H54 (cell line): Measurements from ENCODE around the gene RRP8.

Experiments used
- DNase-seq: peaks from one replicate; pipeline ENCODE4 v3.0.0; 2011; ENCODE audit warnings: low spot score, mixed read lengths; ENCODE audit not compliant: insufficient read length
- FAIRE-seq: peaks from 3 replicates; lab custom pipeline; 2011; peaks lifted over from hg19 to GRCh38; lab: Jason Lieb, UNC
- POLR2A ChIP-seq: IDR thresholded peaks from 2 replicates; pipeline ENCODE4 v1.6.1; 2011; ENCODE audit warnings: low read depth, mild to moderate bottlenecking, low read length

RRP8 gene

GRCh38 chr11:6587360-6587953 is 16.0 kb downstream of the RRP8 start:
- FAIRE-seq: no peak
- DNase-seq: no peak
- no peak for TF ChIP-seq POLR2A

DNA sequence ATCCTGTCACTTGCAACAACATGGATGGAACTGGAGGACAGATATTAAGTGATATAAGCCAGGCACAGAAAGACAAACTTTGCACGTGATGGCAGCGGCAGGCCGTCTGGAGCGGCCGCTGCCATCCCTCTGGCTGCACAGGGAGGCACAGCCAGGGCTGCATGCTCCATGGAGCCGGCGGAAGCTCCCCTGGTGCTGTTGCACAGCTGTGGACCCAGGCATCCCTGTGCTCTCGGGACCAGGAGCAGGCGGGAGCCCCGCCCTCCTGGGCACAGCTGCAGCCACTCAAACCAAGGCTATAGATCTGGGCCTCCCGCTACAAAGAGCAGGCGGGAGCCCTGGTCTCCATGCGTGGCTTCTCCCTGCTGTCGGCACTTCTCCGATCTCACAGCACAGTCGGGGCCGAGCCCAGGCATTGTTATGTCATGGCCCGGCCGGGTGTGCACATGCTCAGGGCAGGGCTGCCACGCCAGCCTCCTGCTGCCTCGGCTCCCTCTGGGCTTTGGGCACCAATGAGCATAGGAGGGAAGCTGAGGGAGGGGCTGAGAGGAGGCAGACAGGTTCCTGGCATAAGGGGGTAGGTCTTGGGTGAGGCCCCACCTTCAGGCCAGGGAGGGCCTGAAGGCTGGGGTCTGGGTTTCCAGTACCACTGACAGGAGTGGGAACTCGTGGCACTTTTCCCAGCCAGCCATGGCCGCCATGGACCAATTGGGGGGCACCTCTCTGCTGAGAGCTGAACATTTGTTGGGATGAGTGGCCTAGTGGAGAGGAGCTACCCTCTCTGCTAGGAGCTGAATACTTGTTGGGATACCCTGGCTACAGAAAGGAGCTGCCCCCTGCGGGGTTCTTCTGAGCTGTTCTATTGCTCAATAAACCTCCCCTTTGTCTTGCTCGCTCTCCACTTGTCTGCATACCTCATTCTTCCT is 16.7 kb downstream of the RRP8 start:
- FAIRE-seq: no peak
- TF ChIP-seq POLR2A: no peak
- DNase-seq: no peak

DNA sequence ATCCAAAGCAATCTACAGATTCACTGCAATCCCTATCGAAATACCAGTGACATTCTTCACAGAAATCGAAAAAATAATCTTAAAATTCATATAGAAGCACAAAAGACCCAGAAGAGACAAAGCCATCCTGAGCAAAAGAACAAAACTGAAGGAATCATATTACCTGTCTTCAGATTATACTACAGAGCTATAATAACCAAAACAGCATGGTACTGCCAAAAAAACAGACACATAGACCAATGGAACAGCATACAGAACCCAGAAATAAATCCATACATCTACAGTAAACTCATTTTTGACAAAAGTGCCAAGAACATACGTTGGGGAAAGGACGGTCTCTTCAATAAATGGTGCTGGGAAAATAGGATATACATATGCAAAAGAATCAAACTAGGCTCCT is 18.9 kb downstream of the RRP8 start:
- DNase-seq (no peak), FAIRE-seq (no peak)
- TF ChIP-seq POLR2A: no peak

GRCh38 chr11:6583584-6583983 is 19.8 kb downstream of the RRP8 start:
- FAIRE-seq (no peak), DNase-seq (no peak)
- no peak for TF ChIP-seq POLR2A

DNA sequence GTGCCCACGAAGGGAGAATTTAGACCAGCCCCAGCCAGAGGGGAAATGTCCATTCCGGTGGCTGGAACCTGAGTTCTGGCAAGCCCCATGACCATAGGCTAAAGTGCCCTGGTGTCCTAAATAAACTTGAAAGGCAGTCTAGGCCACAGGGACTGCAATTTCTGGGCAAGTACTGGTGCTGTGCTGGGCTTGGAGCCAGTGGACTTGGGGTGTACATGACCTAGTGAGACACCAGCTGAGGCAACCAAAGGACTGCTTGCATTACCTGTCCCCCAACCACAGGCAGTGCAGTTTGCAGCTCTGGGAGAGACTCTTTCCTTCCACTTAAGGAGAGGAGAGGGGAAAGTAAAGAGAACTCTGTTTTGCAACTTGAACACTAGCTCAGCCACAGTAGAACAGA is 23.7 kb downstream of the RRP8 start:
- DNase-seq (no peak), FAIRE-seq (no peak)
- no peak for TF ChIP-seq POLR2A

DNA sequence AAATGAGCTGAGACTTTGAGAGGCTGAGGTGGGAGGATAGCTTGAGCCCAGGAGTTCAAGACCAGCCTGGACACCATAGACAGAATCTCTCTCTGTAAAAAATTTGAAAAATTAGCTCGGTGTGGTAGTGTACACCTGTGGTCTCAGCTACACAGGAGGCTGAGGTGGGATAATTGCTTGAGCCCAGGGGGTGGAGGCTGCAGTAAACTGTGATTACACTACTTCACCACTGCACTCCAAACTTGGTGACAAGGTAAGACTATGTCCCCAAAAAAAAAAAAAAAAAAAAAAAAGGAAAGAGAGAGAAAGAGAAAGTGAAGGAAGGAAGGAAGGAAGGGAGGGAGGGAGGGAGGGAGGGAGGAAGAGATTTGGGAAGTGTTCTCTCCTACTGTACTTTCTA is 25.3 kb downstream of the RRP8 start:
- DNase-seq (no peak), FAIRE-seq (no peak)
- no peak for TF ChIP-seq POLR2A

DNA sequence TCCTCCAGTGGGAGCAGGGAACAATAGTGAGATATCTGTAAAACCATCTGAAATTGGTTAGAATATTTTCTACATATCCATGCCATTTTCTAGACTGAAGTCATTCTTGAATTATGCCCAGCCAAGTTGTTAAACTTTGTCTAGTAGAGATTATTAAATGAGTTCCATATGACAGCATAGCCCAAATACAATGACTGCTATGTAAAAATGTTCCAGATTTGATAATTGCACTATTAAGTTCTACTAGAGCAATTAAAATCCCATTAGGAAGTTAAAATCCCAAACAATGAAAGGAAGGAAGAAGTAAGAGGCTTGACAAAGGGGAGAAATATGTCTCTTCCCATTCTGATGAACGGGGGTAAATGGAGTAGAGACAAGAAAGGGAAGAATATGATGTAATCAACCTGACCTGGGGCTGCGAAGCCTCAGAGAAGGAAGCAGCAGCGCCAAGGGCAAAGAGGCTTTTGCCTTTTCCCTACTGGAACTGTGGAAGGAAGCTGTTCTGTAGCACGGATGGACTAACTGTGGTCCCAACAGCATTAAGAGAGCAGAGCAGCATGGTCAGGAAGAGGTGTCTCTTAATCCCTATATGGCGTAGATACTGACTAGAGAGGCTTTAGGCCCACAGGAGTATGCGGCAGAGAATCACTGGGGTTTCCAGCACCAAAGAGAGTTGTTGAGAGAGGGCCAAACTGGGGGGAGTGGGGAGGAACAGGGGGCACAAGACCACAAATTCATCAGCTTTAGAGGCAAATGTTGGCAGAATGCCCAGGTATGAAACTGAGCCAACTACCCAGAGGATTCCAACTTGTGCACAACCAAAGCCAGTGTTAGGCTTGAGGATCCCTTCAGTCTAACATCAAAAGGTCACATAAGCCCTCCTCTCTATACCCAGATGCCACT is 26.7 kb downstream of the RRP8 start:
- no peak for FAIRE-seq
- DNase-seq: no peak
- TF ChIP-seq POLR2A: no peak

GRCh38 chr11:6574816-6575715 is 28.4 kb downstream of the RRP8 start:
- TF ChIP-seq POLR2A: no peak
- DNase-seq: no peak
- no peak for FAIRE-seq

DNA sequence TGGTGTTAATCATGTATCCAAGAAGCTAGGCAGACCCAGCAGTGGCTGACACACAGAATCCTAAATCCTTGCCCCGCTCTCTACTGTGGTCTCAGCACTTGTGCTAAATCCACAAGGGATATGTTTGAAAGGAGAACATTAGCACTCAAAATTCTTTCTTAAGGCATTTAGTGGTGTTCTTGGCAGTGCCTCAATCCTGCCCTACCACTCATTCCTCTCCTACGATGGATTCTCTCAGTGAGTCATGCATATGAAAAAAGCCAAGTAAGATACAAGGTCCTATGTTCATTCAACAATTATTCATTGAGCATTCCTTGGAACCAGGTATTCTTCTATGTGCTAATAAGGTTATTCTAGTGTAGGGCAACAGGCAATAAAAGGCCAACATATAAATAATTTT is 31.2 kb downstream of the RRP8 start:
- FAIRE-seq (no peak), DNase-seq (peak; percentile 54)
- no peak for TF ChIP-seq POLR2A

- TF ChIP-seq POLR2A: no peak
- FAIRE-seq (no peak), DNase-seq (no peak)
These were observed 31.9 kb downstream of the RRP8 start for GRCh38 chr11:6571434-6572008.

DNA sequence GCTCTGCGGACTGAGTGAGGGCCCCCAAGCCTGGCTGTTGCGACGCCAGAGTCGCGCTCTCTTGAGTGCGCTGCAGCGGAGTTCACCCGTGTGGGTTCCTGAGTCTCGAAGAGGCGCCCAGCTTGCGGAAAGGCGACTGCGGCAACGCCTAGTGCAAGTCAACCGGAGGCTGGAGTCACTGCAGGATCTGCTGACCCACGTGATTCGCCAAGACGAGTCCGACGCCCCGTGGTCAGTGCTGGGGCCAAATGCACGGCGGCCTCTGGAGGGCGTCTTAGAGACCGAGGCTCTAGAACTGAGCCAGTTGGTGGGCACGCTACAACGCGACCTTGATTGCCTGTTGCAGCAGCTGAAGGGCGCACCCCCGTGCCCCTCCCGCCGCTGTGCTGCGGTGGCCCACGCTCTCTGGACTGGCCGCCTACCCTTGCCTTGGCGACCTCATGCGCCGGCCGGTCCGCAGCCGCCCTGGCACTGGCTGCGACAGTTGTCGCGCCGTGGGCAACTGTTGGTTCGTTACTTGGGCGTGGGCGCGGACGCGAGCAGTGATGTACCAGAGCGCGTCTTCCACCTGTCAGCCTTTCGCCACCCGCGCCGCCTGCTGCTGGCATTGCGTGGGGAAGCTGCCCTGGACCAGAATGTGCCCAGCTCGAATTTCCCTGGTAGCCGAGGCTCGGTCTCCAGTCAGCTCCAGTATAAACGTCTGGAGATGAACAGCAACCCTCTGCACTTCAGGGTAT is 32.6 kb downstream of the RRP8 start:
- DNase-seq: no peak
- no peak for TF ChIP-seq POLR2A
- no peak for FAIRE-seq

GRCh38 chr11:6569706-6570105 is 33.7 kb downstream of the RRP8 start:
- FAIRE-seq (no peak), DNase-seq (no peak)
- TF ChIP-seq POLR2A: no peak
